Measurements from ENCODE around the gene AJAP1.

- TF ChIP-seq CTCF (IDR thresholded peaks at IDR 0.05) (no peak), POLR2A (IDR thresholded peaks at IDR 0.05) (no peak)
Measured at GRCh38 chr1:4691766-4692405, 37.5 kb downstream of the AJAP1 start.

All from testis (tissue), 2 donors.